Activated CD8-positive, alpha-beta T cell treated with anti-CD3 and anti-CD28 coated beads for 36 hours (primary cell): Measurements from ENCODE around the gene SUSD4. TPM values are rescaled to one million over a fixed set of nuclear protein-coding genes. Genes with fewer than 3 reads are reported as not detected.

Experiments
- ATAC-seq: fragments of 200-7000 bp; cut with Tn5 transposase; one replicate; pipeline ENCODE4 v1.10.0; 2021; ENCODE audit warnings: mild to moderate bottlenecking, moderate library complexity
- CTCF ChIA-PET: fragments of 350-600 bp; sonication (Branson Sonifier 250); formaldehyde crosslinking; loops from one replicate; lab custom pipeline; 2021; ENCODE audit warnings: antibody characterized with exemption; lab: Charles Lee
- POLR2A ChIA-PET: fragments of 350-600 bp; sonication (Branson Sonifier 250); formaldehyde crosslinking; loops from one replicate; lab custom pipeline; 2021; ENCODE audit warnings: antibody characterized with exemption; lab: Charles Lee
- DNase-seq: peaks from one replicate; pipeline ENCODE4 v3.0.0-alpha.2; 2020
- H3K27ac Mint-ChIP-seq: one replicate; pipeline ENCODE4 v1.8.0; 2021; ENCODE audit warnings: mild to moderate bottlenecking, mixed read lengths
- H3K27me3 Mint-ChIP-seq: one replicate; pipeline ENCODE4 v1.8.0; 2021; ENCODE audit warnings: mixed read lengths
- H3K36me3 Mint-ChIP-seq: one replicate; pipeline ENCODE4 v1.8.0; 2021; ENCODE audit warnings: low read depth, mixed read lengths
- H3K4me1 Mint-ChIP-seq: one replicate; pipeline ENCODE4 v1.8.0; 2021; ENCODE audit warnings: low read depth, mixed read lengths
- H3K4me3 Mint-ChIP-seq: one replicate; pipeline ENCODE4 v1.8.0; 2021; ENCODE audit warnings: mild to moderate bottlenecking, moderate library complexity, mixed read lengths
- H3K9me3 Mint-ChIP-seq: one replicate; pipeline ENCODE4 v1.8.0; 2021; ENCODE audit warnings: mixed read lengths
- intact Hi-C: fragments of 100-400 bp; cut with micrococcal nuclease; formaldehyde crosslinking; loops from one replicate; pipeline ENCODE4 v1.10.0; 2022
- total RNA-seq, 2 experiments: library from RNA; stranded (reverse); gene quantifications; one replicate each; pipeline ENCODE4 v1.2.3, GENCODE V29; 2021
- TF ChIP-seq, protein P1 (sequence below): fragments of 200-600 bp; IDR thresholded peaks from one replicate; pipeline ENCODE4 v1.8.0; 2022; ENCODE audit warnings: antibody characterized with exemption, mild to moderate bottlenecking

The SUSD4 gene
- total RNA-seq, 2 experiments from 2014 or later = 0.29 to 0.43 TPM

DNA sequence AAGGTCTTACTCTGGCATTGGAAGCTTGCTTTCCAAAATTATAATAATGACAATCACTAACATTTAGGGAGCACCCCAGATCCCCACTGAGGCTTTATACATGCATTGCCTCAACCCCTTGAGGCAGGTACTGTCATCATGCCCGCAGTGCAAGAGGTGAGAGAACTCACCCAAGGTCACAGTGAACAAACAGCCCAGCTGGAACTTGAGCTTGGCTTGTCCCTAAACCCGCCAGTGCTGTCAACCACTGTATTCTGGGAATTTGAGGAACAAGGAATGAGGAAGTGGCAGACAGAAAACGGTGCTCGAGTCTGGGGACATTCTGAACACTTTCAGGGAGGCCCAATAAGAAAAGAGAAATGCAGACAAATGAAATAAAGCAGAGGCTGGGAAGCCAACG, 186.3 kb downstream of the SUSD4 start:
- Mint-ChIP-seq H3K27ac (no peak overlapping the region), H3K4me3 (no peak overlapping the region), H3K9me3 (no peaks in the 10 kb centered on the region), H3K36me3 (no peaks in the 10 kb centered on the region), H3K4me1 (peaks cover 14% of the 10 kb centered on the region), H3K27me3 (peaks cover 3% of the 10 kb centered on the region)
- DNase-seq (no peak), ATAC-seq (no peak)
- intact Hi-C loops = no loop called here
- TF ChIP-seq, protein P1, sequence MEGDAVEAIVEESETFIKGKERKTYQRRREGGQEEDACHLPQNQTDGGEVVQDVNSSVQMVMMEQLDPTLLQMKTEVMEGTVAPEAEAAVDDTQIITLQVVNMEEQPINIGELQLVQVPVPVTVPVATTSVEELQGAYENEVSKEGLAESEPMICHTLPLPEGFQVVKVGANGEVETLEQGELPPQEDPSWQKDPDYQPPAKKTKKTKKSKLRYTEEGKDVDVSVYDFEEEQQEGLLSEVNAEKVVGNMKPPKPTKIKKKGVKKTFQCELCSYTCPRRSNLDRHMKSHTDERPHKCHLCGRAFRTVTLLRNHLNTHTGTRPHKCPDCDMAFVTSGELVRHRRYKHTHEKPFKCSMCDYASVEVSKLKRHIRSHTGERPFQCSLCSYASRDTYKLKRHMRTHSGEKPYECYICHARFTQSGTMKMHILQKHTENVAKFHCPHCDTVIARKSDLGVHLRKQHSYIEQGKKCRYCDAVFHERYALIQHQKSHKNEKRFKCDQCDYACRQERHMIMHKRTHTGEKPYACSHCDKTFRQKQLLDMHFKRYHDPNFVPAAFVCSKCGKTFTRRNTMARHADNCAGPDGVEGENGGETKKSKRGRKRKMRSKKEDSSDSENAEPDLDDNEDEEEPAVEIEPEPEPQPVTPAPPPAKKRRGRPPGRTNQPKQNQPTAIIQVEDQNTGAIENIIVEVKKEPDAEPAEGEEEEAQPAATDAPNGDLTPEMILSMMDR = no peak
- CTCF ChIA-PET = interaction anchor here (1.0 to 1.1 kb wide), 2 partner anchors 9 to 44 kb away, joined by 3 read pairs; no protein-coding TSS in a partner anchor
- POLR2A ChIA-PET = no interaction called here

DNA sequence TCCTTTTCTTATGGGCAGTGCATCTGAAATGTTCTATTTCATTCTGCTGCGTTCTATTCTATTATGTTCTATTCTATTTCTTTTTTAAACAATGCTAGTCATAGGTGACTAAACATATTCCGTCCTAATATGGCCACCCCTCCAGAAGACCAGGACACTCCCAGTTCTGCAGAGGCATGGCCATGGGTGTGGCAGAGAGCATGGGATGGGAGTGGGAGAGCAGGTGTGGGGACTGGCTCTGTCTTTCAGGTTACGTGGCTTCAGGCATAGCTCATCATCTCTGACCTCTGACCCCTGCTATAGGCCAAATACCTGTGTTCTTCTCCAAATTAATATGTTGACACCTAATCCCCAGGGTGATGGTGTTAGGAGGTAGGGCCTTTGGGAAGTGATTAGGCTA, 187.5 kb downstream of the SUSD4 start:
- no peak for ATAC-seq
- DNase-seq = no peak
- Mint-ChIP-seq H3K4me1 (peaks cover 8% of the 10 kb centered on the region), H3K4me3 (no peak overlapping the region), H3K27me3 (peaks cover 3% of the 10 kb centered on the region), H3K36me3 (no peaks in the 10 kb centered on the region), H3K27ac (no peak overlapping the region), H3K9me3 (no peaks in the 10 kb centered on the region)
- TF ChIP-seq, protein P1 = no peak
- intact Hi-C loops = no loop called here
- ChIA-PET POLR2A (no interaction called here), CTCF (interaction anchor here (1.8 kb wide), 1 partner anchor 43 kb away, joined by 8 read pairs; no protein-coding TSS in a partner anchor)

DNA sequence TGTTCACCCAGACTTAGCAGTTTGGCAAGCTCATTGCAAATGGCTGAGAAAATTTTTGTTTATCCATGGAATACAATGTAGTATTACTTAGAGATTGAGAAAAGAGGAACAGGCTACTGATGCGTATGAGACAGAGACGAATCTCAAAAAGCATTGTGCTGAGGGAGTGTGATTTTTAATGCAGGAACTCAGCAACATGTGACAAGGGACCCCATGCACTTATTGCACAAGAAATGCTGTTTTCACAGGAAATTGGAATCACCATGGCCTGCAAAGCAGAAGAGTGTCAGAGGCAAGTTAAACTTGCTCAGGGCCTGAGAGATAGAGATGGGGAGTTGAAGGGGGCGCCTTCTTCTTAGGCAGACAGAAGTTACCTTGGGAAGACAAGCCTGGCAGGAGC, 188.3 kb downstream of the SUSD4 start:
- CTCF ChIA-PET = interaction anchor here (1.0 to 1.8 kb wide), 5 partner anchors 17 to 69 kb away, joined by 3 to 10 read pairs (median 5); no protein-coding TSS in a partner anchor
- no peak overlapping the region for H3K27ac Mint-ChIP-seq
- POLR2A ChIA-PET = interaction anchor here (0.6 kb wide), 1 partner anchor 11 kb away, joined by 3 read pairs; no protein-coding TSS in a partner anchor
- ATAC-seq = no peak
- no peak overlapping the region for H3K4me3 Mint-ChIP-seq
- H3K36me3 Mint-ChIP-seq = no peaks in the 10 kb centered on the region
- peaks cover 3% of the 10 kb centered on the region for H3K4me1 Mint-ChIP-seq
- no peak for DNase-seq
- intact Hi-C loops = no loop called here
- H3K27me3 Mint-ChIP-seq = no peaks in the 10 kb centered on the region
- TF ChIP-seq, protein P1 = no peak
- H3K9me3 Mint-ChIP-seq = no peaks in the 10 kb centered on the region

DNA sequence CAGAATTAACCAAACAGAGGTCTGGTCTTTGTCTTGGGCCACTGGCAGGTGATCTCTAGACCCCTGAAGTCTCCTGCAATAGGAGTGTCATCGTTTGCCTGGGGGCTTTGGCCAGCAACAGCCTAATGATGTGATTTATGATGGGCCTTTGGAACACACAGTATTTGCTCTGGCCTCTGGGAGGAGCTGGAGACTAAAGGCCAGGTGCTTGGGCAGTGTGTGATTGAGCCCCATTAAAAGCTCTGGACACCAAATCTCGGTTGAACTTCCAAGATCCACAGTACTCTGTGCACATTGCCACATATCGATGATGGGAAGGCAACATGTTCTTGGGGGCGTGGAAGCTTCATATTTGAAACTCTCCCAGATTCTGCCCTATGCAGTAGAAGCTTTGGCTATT, 188.9 kb downstream of the SUSD4 start:
- POLR2A ChIA-PET = interaction anchor here (0.6 kb wide), 1 partner anchor 12 kb away, joined by 3 read pairs; no protein-coding TSS in a partner anchor
- CTCF ChIA-PET = interaction anchor here (1.0 to 1.8 kb wide), 5 partner anchors 17 to 69 kb away, joined by 3 to 10 read pairs (median 5); no protein-coding TSS in a partner anchor
- TF ChIP-seq, protein P1 = no peak
- H3K4me1 Mint-ChIP-seq = peaks cover 3% of the 10 kb centered on the region
- no peak overlapping the region for H3K27ac Mint-ChIP-seq
- intact Hi-C loops = no loop called here
- H3K4me3 Mint-ChIP-seq = no peak overlapping the region
- DNase-seq (no peak), ATAC-seq (no peak)
- H3K27me3 Mint-ChIP-seq = no peaks in the 10 kb centered on the region
- no peaks in the 10 kb centered on the region for H3K36me3 Mint-ChIP-seq
- no peaks in the 10 kb centered on the region for H3K9me3 Mint-ChIP-seq

Other genes with a start within 250 kb of the SUSD4 start
- gene TLR5, start 220.9 kb downstream of the SUSD4 start, total RNA-seq = under 1 TPM; 0.11 to 0.38 TPM
- not detected for gene CCDC185, start 29.2 kb upstream of the SUSD4 start, total RNA-seq